B cell (primary cell): ENCODE results near the gene TAS2R50. TPM values are rescaled to one million over a fixed set of nuclear protein-coding genes. Genes with fewer than 3 reads are reported as not detected.

Experiments used
- ATAC-seq: fragments of 200-7000 bp; cut with Tn5 transposase; one replicate; pipeline ENCODE4 v1.10.0; 2021; ENCODE audit warnings: low read depth, mild to moderate bottlenecking, moderate number of reproducible peaks, moderate library complexity
- CTCF ChIA-PET: fragments of 350-600 bp; sonication (Branson Sonifier 250); formaldehyde crosslinking; loops from one replicate; lab custom pipeline; 2021; ENCODE audit warnings: antibody characterized with exemption, inconsistent platforms; lab: Charles Lee
- POLR2A ChIA-PET: fragments of 350-600 bp; sonication (Branson Sonifier 250); formaldehyde crosslinking; loops from one replicate; lab custom pipeline; 2021; ENCODE audit warnings: antibody characterized with exemption; lab: Charles Lee
- DNase-seq: peaks from one replicate; pipeline ENCODE4 v3.0.0; 2013
- H2AFZ ChIP-seq: 2 replicates; pipeline ENCODE4 v1.6.1; 2012; ENCODE audit warnings: mild to moderate bottlenecking, low read depth, low read length; ENCODE audit not compliant: insufficient read depth, poor library complexity, severe bottlenecking
- H3K27ac ChIP-seq, 2 donors: 1 replicate in 1 of 2; 2 replicates in 1 of 2; pipeline ENCODE4 v1.5.1; 2012 to 2013; ENCODE audit warnings: low read length in 2 of 2, mild to moderate bottlenecking in 2 of 2, moderate library complexity in 1 of 2
- H3K27me3 ChIP-seq, 4 experiments: fragments of 200-600 bp in 1 of 4; sonication (generic) in 1 of 4; replicated peaks in 1 of 4; 1 replicate in 2 of 4; 2 replicates in 2 of 4; pipeline versions ENCODE4 v1.6.1 to v1.7.0; 2013 to 2016; ENCODE audit warnings: low read length in 3 of 4, mild to moderate bottlenecking in 2 of 4, mixed read lengths in 1 of 4, moderate library complexity in 1 of 4; ENCODE audit not compliant: insufficient read depth in 4 of 4, control insufficient read depth in 3 of 4; ENCODE audit errors: control extremely low read depth in 1 of 4
- H3K36me3 ChIP-seq, 2 experiments: replicated peaks in 1 of 2; 1 replicate in 1 of 2; 2 replicates in 1 of 2; pipeline versions ENCODE4 v1.6.1 to v1.7.1; 2013; ENCODE audit warnings: low read length in 1 of 2; ENCODE audit not compliant: insufficient read depth in 2 of 2, control insufficient read depth in 1 of 2; ENCODE audit errors: control extremely low read depth in 1 of 2, extremely low read depth in 1 of 2
- H3K4me1 ChIP-seq, 2 donors: fragments of 200-600 bp in 1 of 2; sonication (generic) in 1 of 2; 1 replicate in 1 of 2; 2 replicates in 1 of 2; pipeline versions ENCODE4 v1.5.1 to v1.6.1; 2013 to 2017; ENCODE audit warnings: low read length in 2 of 2; ENCODE audit not compliant: control insufficient read depth in 2 of 2, insufficient read depth in 2 of 2
- H3K4me2 ChIP-seq: replicated peaks from 2 replicates; pipeline ENCODE3; 2012; ENCODE audit warnings: mild to moderate bottlenecking, low read depth, low read length; ENCODE audit not compliant: poor library complexity, severe bottlenecking
- H3K4me3 ChIP-seq, 5 experiments: fragments of 200-600 bp in 1 of 5; sonication (generic) in 1 of 5; 1 replicate in 3 of 5; 2 replicates in 2 of 5; pipeline versions ENCODE4 v1.5.1 to v1.7.0; 2011 to 2016; ENCODE audit warnings: low read length in 4 of 5, mild to moderate bottlenecking in 4 of 5, low read depth in 2 of 5, control low read depth in 1 of 5, moderate library complexity in 1 of 5; ENCODE audit not compliant: insufficient read depth in 1 of 5; ENCODE audit errors: control extremely low read depth in 1 of 5, extremely low read depth in 1 of 5
- H3K79me2 ChIP-seq: fragments of 200-600 bp; sonication (generic); one replicate; pipeline ENCODE4 v1.6.0; 2016; ENCODE audit warnings: low read length; ENCODE audit not compliant: control insufficient read depth, insufficient read depth
- H3K9ac ChIP-seq: fragments of 200-600 bp; sonication (generic); 2 replicates; pipeline ENCODE4 v1.6.1; 2017; ENCODE audit warnings: mild to moderate bottlenecking, low read length, moderate library complexity
- H3K9me3 ChIP-seq, 3 donors: one replicate each; pipeline versions ENCODE4 v1.6.1 to v1.7.1; 2013; ENCODE audit warnings: low read length in 2 of 3; ENCODE audit not compliant: control insufficient read depth in 2 of 3, insufficient read depth in 1 of 3; ENCODE audit errors: control extremely low read depth in 1 of 3
- H4K20me1 ChIP-seq: 2 replicates; pipeline ENCODE4 v1.6.0; 2012; ENCODE audit warnings: mild to moderate bottlenecking, low read length; ENCODE audit not compliant: insufficient read depth, control insufficient read depth, poor library complexity, severe bottlenecking
- H3K27ac Mint-ChIP-seq: one replicate; pipeline ENCODE4 v1.8.0; 2021; ENCODE audit warnings: mixed read lengths
- H3K27me3 Mint-ChIP-seq: one replicate; pipeline ENCODE4 v1.8.0; 2021; ENCODE audit warnings: mixed read lengths
- H3K4me1 Mint-ChIP-seq: one replicate; pipeline ENCODE4 v1.8.0; 2021; ENCODE audit warnings: mixed read lengths
- H3K4me3 Mint-ChIP-seq: one replicate; pipeline ENCODE4 v1.8.0; 2021; ENCODE audit warnings: mixed read lengths
- H3K9me3 Mint-ChIP-seq: one replicate; pipeline ENCODE4 v1.8.0; 2022; ENCODE audit warnings: mixed read lengths; ENCODE audit not compliant: insufficient read depth
- EZH2 ChIP-seq: IDR thresholded peaks from 2 replicates; pipeline ENCODE4 v1.6.1; 2012; ENCODE audit warnings: borderline replicate concordance, low read depth, mild to moderate bottlenecking, moderate library complexity, low read length; ENCODE audit not compliant: insufficient read depth, poor library complexity, severe bottlenecking
- WGBS: methylation state at CpG from one replicate; pipeline ENCODE4 v1.1.5; 2013; ENCODE audit warnings: missing lambda C conversion rate; ENCODE audit not compliant: insufficient coverage; 5-methylcytosine and 5-hydroxymethylcytosine counted together
- intact Hi-C: fragments of 100-400 bp; cut with micrococcal nuclease; formaldehyde crosslinking; loops from one replicate; pipeline ENCODE4 v1.10.0; 2022
- polyA plus RNA-seq: library from polyadenylated mRNA; depleted of rRNA; stranded (reverse); fragments of >200 nt; gene quantifications from 2 replicates; pipeline ENCODE4 v1.2.3, GENCODE V29; 2012
- total RNA-seq, 2 donors: library from RNA; stranded (reverse); fragments of 120-200 nt in 1 of 2; gene quantifications; 1 replicate in 1 of 2; 2 replicates in 1 of 2; pipeline versions ENCODE4 v1.2.3 to v1.2.4, GENCODE V29; 2013 to 2022
- TF ChIP-seq, protein P1 (sequence below): fragments of 200-600 bp; IDR thresholded peaks from one replicate; pipeline ENCODE4 v1.8.0; 2022; ENCODE audit warnings: antibody characterized with exemption, mild to moderate bottlenecking

TAS2R50 gene
- total and polyA plus RNA-seq, 2 donors (not counting 1 experiment from before 2014, with no cell fraction given) = 0.28 to 1.9 TPM

DNA sequence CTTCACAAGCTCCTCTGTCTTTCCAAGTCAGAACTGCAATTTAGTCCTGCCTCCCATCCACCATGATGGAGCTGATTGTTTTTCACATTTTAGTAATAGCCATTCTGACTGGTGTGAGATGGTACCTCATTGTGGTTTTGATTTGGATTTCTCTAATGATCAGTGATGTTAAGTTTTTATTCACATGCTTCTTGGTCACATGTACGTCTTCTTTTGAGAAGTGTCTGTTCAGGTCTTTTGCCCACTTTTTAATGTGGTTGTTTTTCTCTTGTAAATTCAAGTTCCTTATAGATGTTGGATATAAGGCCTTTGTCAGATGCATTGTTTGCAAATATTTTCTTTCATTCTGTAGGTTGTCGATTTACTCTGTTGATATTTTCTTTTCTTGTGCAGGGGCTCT is 43.5 kb downstream of the TAS2R50 start:
- no peaks in the 10 kb centered on the region for H3K4me1 ChIP-seq
- DNase-seq (no peak), ATAC-seq (no peak)
- H3K9ac ChIP-seq = no peak overlapping the region
- Mint-ChIP-seq H3K4me3 (no peak overlapping the region), H3K27ac (no peak overlapping the region), H3K4me1 (no peaks in the 10 kb centered on the region), H3K27me3 (no peaks in the 10 kb centered on the region), H3K9me3 (peaks cover 2% of the 10 kb centered on the region)
- H4K20me1 ChIP-seq = no peaks in the 10 kb centered on the region
- H3K9me3 ChIP-seq = peaks cover 0 to 3% (median 0%) of the 10 kb centered on the region in 3 donors
- H3K79me2 ChIP-seq = no peaks in the 10 kb centered on the region
- ChIA-PET POLR2A (no interaction called here), CTCF (no interaction called here)
- H3K4me2 ChIP-seq = no peak overlapping the region
- 100% methylated on average over 1 of the region's 2 CpGs for WGBS
- H3K27me3 ChIP-seq = no peaks in the 10 kb centered on the region
- intact Hi-C loops = no loop called here
- no peak overlapping the region for H3K27ac ChIP-seq
- no peak overlapping the region for H2AFZ ChIP-seq
- peaks cover 0 to 1% of the 10 kb centered on the region in 2 experiments for H3K36me3 ChIP-seq
- TF ChIP-seq, protein P1, sequence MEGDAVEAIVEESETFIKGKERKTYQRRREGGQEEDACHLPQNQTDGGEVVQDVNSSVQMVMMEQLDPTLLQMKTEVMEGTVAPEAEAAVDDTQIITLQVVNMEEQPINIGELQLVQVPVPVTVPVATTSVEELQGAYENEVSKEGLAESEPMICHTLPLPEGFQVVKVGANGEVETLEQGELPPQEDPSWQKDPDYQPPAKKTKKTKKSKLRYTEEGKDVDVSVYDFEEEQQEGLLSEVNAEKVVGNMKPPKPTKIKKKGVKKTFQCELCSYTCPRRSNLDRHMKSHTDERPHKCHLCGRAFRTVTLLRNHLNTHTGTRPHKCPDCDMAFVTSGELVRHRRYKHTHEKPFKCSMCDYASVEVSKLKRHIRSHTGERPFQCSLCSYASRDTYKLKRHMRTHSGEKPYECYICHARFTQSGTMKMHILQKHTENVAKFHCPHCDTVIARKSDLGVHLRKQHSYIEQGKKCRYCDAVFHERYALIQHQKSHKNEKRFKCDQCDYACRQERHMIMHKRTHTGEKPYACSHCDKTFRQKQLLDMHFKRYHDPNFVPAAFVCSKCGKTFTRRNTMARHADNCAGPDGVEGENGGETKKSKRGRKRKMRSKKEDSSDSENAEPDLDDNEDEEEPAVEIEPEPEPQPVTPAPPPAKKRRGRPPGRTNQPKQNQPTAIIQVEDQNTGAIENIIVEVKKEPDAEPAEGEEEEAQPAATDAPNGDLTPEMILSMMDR = no peak
- TF ChIP-seq EZH2 = no peak
- H3K4me3 ChIP-seq = no peak overlapping the region

DNA sequence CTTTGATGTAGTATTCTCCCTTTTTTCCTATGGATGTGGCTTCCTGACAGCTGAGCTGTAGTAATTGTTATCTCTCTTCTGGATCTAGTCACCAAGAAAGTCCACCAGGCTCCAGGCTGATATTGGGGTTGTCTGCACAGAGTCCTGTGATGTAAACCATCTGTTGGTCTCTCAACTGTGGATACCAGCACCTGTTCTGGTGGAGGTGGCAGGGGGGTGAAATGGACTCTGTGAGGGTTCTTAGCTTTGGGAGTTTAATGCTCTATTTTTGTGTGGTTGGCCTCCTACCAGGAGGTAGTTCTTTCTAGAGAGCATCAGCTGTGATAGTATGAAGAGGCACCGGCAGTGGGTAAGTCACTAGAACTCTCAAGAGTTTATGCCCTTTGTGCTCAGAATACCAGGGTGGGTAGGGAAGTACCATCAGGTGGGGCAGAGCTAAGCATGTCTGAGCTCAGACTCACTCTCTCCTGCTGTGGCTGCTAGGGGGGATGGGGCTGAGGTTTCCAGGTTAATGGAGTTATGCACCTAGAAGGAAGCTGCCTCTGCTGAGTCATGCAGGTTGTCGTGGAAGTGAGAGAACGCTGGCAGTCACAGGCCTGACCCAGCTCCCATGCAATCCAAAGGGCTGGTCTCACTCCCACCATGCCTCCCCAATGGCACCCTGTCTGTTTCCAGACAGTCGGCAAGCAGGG is 44.6 kb downstream of the TAS2R50 start:
- Histone ChIP-seq H2AFZ (no peak overlapping the region), H3K27ac (no peak overlapping the region), H3K4me2 (no peak overlapping the region), H3K9me3 (peaks cover 0 to 1% (median 0%) of the 10 kb centered on the region in 3 donors), H3K4me3 (no peak overlapping the region), H3K27me3 (no peaks in the 10 kb centered on the region), H3K9ac (no peak overlapping the region), H4K20me1 (no peaks in the 10 kb centered on the region), H3K79me2 (no peaks in the 10 kb centered on the region), H3K4me1 (no peaks in the 10 kb centered on the region), H3K36me3 (peaks cover 0 to 1% of the 10 kb centered on the region in 2 experiments)
- peaks cover 1% of the 10 kb centered on the region for H3K9me3 Mint-ChIP-seq
- no peak overlapping the region for H3K4me3 Mint-ChIP-seq
- intact Hi-C loops = no loop called here
- no peaks in the 10 kb centered on the region for H3K27me3 Mint-ChIP-seq
- 50% methylated on average over 2 of the region's 4 CpGs for WGBS
- TF ChIP-seq, protein P1 = no peak
- TF ChIP-seq EZH2 = no peak
- POLR2A ChIA-PET = no interaction called here
- no peak for DNase-seq
- CTCF ChIA-PET = no interaction called here
- no peak for ATAC-seq
- H3K4me1 Mint-ChIP-seq = no peaks in the 10 kb centered on the region
- H3K27ac Mint-ChIP-seq = no peak overlapping the region
